Activated CD4-positive, alpha-beta T cell treated with anti-CD3 and anti-CD28 coated beads, Interleukin-10, Interleukin-2, amounts not matched to agents 100 ng/mL and 50 ng/mL, durations not matched to agents 16 hours and 8 hours (primary cell): ENCODE results near the gene MAPKAP1.
A peak's percentile ranks its signal among the peaks of the same experiment; 100 is the strongest.
"Not testable (repeated sequence)": the region's sequence is repeated elsewhere in the genome, so short reads cannot be mapped to it uniquely, and the experiment has no call there.

Source experiments
- DNase-seq: peaks from one replicate; pipeline ENCODE4 v3.0.0-alpha.2; 2020

The MAPKAP1 gene

DNA sequence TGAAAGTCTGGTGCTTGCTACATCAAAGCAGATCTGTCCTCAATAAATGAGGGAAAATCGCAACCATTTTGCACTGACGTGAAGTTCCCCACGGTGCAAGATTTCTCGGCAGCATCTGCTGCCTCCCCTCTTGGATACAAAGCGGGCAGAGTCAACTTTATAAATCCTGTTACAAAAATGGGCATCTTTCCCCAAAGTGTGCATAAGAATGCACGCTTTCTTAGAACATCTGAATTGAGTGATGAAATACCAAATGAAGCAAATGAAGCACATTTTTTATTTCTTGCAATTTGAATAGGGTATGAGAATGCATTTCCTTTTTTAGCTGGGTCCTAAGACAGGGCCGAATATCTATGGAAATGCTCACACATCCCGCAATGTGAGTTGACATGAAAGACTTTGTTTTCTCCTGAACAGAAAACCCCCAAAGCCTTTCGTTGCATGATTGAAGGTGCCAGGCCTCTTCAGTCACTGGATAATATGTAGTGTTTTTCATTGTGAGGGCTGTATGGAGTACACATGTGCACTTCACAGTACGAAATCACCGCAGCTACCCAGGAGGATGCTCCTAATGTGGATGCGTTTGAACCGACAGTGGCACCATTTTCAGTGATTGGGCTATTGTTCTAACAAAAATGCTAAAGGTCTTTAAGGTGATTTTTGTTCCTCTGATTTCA lies 19.6 kb upstream of the MAPKAP1 start:
- DNase-seq = no peak

DNA sequence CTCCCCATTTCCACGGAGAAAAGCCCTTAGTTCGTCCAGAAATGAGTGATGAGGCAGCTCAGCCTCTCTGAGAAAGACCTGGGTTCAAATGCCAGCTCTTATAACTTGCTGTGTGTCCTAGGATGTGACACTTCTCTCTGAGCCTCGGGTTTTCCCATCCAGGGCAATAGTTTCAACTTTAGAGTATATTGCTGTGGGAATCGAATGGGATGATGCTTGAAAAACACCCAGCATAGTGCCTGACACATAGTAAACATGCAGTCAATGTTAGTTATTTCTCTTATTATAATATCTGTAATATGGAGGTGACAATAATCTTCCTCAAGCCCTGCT lies 430 bp upstream of the MAPKAP1 start:
- DNase-seq = no peak

DNA sequence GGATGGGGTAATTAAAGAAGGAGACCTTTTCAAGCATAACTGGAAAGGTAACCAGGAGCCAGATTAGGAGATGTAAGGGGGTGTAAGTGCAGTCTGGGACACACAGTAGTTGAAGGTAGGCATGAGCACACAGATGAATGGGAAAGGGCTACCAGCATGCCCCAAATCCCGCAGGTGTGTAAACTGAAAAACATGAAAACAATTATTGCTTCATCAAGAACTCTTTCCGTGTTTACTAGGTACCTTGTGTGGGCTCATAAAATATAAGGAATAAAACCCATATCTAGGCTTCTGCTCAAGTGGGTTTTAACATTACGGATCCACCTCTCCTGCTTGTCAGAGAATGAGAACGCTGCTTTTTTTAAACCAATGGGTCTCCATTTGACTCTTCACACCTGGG lies 1.1 kb downstream of the MAPKAP1 start:
- no peak for DNase-seq

DNA sequence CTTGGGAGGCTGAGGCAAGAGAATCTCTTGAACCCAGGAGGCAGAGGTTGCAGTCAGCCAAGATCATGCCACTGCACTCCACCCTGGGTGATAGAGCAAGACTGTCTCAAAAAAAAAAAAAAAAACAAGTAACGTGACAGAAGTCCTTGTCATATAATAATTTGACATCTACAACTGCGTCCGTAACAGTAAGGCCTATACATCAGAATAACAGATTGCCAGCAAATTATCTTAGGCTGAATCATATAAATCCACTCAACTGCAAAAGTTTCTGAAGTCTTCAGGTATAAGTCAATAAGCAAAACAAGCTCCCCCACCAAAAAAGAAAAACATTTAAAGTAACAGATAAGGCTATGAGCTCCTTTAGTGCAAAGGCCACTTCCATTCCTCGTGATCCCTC lies 3.3 kb downstream of the MAPKAP1 start:
- no peak for DNase-seq

DNA sequence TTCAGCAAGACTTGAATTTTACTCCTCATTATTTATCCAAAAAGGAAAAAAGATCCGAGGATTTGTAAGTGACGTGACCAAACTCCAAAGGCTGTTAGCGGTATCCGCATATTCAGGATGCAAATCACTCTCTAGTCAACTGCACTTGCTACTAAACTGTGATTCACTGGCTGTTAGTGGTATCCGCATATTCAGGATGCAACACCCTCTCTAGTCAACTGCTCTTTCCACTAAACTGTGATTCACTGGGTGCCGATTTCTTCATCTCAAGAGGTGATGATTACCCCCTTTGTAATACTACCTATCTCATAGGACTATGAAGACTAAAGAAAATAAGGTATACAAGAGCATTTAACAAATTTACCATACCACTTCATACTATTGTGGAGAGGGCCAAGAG lies 5.7 kb downstream of the MAPKAP1 start:
- peak; percentile 67 for DNase-seq

DNA sequence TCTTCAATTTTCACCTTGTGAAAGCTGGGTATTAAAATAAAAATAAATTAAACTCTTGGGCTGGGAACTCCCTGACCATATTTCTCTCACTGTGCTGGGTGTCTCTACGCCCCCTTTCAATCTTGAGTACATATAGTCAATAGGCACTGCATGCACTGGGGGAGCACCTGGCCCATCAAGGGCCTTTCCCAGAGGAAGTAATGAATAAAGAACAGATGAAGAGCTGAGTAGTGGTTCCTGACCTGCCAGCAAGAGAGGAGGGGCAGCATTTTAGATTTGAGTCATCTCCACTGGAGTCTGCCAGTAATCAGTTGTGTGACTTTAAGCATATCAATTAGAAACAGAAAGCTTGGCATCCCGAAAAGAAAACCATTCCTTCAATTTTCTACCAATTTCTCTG lies 6.2 kb downstream of the MAPKAP1 start:
- peak; percentile 80 for DNase-seq

DNA sequence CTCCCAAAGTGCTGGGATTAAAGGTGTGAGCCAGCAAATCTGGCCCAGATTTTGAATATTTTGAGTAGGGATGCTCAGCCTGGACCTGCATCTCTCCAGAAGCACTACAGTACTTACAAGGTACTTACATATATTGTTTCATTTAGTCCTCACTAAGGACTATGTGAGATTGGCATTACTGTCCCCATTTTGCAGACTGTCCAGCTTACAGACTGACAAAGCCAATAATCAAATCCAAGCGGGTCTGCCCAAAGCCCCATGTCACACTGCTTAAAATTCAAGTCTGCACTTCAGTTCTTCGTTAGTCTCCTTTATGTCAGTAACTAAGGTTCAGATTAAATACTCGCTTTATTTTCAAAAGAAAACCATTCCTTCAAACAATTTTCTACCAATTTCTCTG lies 7.1 kb downstream of the MAPKAP1 start:
- no peak for DNase-seq

DNA sequence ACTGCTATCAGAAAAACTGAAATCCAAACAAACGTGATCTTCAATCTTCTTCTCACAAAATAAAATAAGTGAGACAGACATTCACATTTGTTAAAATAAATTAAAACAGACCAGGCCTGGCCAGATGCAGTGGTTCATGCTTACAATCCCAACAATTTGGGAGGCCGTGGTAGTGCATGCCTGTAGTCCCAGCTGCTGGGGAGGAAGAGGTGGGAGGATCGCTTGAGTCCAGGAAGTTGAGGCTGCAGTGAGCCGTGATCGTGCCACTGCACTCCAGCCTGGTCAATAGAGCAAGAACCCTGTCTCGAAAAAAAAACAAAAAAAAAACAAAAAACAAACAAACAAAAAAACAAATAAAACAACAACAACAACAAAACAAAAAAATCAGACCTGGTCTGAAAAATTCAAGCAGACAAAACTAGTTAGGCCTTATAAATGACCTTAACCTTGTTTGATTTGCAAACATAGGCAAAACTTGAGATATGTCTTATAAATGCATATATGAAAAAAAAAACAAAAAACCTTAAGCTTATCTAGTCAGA lies 10.8 kb downstream of the MAPKAP1 start:
- DNase-seq = no peak

DNA sequence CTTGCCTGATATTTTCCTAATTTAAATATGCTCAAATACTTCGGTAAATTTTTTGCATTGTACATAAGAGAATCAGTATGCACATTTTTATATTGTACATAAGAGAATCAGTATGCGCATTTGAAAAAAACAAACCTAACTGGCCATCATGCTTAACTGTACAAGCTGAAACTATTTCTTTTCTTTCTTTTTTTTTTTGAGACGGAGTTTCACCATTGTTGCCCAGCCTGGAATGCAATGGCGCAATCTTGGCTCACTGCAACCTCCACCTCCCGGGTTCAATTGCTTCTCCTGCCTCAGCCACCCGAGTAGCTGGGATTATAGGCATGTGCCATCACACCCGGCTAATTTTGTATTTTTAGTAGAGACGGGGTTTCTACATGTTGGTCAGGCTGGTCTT lies 11.5 kb downstream of the MAPKAP1 start:
- DNase-seq = not testable (repeated sequence)

DNA sequence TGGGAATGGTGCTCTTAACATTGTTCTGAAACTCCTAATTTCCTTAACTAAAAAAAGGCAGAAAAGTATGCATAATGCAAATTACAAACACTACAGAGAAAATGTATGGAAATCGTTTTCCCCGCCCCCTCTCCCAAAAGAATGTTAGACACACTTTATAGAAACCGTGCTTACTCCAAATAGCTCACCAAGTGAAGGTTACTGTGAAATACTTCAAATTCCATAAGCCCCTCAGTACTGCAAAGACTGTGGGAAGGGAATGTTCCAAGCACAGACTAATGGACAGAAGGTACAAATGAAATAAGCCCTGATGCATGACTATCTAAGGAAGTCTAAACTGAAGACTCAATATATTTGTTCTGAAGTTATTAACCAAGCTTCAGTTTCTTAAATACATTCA lies 12.5 kb downstream of the MAPKAP1 start:
- DNase-seq = no peak

DNA sequence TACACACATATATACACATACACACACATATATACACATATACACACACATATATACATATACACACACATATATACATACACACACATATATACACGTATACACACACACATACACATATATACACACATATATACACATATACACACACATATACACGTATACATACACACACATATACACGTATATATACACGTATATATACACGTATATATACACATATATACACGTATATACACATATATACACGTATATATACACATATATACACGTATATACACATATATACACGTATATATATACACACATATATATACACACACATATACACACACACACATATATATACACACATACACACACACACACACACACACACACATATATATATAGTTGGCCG lies 13.5 kb downstream of the MAPKAP1 start:
- DNase-seq = not testable (repeated sequence)

DNA sequence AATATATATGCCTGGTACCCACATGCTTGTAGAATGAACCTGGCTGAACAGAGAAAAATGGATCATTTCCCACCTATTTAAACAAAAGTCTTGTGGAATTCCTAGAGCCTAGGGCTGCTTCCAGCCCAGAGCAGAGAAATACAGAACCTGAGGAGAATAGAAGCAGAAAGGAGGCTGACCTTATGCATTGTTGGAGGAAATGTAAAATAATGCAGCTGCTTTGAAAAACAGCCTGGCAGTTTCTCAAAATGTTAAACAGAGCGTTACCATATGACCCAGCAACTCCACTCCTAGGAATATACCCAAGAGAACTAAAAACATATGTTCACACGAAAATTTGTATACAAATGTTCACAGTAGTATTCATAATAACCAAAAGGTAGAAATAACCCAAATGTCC lies 15.1 kb downstream of the MAPKAP1 start:
- DNase-seq = no peak

DNA sequence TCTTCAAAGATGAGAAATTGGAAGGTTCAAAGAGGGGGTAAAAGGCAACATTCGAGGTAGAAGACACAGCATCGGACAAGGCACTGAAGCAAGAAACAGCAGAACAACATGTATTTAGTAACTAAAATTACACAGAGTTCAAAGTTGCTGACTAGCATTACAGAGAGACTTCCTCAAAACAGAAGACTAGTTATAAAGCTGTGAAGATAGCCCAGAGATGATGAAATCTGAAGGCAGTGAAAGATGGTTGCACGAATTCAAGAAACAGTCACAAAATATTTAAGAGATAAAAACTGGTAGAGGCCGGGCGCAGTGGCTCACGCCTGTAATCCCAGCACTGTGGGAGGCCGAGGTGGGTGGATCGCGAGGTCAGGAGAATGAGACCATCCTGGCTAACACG lies 16.3 kb downstream of the MAPKAP1 start:
- no peak for DNase-seq

DNA sequence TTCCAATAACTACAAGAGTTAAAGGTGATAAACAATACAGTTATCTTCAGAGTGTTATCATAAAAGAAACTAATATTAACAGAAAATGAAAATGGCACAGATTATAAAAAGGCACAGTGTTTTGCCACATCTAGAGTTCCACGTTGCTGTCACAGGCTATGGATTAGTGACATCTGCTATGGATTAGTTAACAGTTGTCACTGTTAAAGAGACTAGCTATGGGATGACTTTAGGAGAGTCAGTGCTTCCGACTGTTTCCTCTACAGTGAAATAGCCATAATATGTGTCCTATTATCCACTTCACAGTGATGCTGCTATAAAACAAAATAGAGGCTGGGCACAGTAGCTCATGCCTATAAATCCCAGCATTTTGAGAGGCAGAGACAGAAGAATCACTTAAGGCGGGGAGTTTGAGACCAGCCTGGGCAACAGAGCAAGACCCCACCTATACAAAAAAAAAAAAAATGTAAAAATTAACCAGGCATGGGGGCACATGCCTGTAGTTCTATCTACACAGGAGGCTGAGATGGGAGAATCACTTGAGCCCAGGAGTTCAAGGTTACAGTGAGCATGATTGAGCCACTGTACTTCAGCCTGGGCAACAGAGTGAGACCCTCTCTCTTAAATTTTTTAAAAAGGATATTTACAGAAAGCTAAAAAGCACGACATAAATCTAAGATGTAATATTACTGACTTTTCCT lies 19.7 kb downstream of the MAPKAP1 start:
- DNase-seq = no peak

DNA sequence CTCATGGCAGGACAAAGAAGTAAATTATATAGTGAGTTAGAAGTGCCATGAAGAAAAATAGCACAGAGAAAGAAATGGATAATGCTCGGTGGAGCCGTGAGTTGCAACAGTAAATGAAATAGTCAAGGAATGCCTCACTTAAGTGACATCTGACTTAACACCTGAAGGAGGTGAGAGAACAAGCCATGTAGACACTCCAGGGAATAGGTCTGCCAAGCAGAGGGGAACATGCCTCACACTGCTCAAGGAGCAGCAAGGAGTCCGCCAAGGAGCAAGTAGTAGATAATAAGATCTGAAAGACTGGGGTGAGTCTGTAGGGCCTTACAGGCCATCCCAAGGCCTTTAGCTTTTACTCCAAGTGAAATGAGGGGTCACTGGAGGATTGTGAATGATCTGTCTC lies 21.8 kb downstream of the MAPKAP1 start:
- no peak for DNase-seq

DNA sequence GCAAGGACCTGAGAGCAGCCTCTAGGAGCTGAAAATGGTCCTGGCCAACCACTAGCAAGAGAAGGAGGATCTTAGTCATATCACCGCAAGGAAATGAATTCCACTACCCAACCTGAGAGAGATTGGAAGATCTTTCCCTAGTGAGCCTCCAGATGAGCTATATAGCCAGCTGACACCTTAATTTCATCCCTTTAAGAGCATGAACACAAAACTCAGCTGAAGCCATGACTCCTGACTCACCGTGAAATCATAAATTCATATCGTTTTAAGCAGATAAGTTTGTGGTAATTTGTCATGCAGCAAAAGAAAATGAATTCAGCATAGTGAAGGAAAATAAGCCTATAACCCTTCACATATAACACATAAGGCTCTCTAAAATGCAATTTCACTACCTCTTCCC lies 23.5 kb downstream of the MAPKAP1 start:
- no peak for DNase-seq

DNA sequence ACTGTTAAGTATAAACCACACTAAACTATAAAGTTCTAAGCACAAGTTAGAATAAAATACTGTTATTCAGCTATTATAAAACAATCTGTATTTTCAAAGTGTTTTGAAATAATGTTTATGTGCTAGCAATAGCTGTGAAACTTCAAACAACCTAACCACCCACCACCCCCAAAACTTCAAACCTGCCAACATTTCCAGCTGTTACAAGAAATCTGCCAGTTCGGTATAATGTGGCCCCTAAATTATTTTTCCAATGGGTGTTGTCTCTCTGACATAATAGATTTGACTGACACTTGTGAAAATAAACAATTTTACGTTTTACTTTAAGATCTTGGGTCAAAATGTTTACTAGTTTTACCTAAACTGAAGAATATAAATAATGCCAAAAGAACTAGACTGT lies 24.7 kb downstream of the MAPKAP1 start:
- no peak for DNase-seq

DNA sequence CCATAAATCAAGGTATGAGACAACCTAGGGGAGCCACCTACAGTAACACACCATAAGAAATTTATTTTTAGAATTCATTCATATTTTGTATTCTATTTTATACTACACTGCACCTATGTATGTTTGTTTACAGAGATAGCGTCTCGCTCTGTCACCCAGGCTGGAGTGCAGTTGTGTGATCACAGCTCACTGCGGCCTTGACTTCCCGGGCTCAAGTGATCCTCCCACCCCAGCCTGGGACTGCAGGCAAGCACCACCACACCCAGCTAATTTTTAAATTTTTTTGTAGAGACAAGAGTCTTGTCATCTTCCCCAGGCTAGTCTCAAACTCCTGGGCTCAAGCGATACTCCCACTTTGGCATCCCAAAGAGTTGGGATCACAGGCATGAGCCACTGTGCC lies 25.4 kb downstream of the MAPKAP1 start:
- DNase-seq = no peak

DNA sequence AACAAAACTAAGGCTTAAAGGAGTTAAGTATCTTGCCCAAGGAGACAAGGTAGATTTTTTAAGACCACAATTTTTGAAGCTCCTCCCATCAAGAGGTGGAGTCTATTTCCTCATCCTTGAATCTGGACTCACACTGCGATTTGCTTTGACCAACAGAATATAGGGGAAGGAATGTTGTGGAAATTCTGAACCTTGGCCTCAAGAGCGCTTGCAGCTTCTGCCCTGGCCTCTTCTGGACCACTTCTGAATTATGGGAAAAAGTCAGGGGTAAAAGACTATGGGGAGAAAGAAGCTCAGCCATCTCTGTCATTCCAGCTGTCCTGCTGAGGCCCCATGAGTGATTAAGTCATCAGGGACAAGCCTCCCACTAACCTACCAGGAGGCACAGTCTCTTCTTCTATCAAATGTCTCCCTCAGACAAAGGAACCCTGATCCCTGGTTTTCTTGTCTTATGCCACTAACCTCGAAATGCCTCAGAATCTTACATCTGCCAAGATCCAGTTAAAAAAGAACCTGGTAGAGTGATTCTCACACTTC lies 25.9 kb downstream of the MAPKAP1 start:
- DNase-seq = no peak

DNA sequence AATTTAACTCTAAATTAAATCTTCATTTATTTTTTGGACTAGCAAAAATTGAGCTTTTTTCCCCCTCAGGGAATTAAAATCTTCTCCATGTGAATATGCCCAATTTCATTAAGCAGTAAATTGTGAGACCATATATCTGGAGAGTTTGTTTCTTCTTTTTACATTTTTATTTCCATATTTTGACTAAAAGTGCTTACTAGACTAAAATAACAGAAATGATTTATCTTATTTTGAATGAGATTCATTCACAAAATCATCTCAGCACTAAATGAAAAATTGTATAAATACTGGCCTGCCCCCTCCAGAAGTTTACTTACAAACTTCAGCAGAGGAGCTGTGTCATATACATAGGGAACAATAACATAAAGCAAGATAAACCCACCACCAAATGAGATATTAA lies 26.6 kb downstream of the MAPKAP1 start:
- no peak for DNase-seq

DNA sequence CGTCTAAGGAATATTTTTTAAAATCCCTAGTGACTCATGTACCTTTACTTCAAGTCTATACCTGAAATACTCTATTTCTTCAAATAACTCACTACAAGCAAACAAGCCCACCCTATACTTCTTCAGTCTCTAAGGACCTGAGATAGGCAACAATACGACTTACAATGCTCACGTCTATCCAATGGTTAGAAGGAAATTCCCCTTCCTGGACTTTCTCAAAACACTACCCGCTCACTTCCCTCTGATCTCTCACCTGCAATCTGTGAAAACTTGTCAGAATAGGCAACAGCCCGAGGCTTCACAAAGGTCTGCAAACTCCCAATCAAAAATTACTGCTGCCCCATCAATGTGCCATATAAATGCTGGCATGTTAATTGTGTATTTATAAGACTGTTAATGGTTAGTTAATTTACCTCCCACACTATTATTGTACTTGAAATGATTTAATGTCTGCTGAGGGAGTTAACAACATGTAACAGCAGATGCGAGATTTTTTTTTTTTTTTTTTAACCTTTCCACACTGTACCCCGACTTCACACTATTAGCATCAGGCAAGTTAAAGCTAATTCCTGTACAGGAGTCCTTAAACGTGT lies 27.3 kb downstream of the MAPKAP1 start:
- DNase-seq = no peak

DNA sequence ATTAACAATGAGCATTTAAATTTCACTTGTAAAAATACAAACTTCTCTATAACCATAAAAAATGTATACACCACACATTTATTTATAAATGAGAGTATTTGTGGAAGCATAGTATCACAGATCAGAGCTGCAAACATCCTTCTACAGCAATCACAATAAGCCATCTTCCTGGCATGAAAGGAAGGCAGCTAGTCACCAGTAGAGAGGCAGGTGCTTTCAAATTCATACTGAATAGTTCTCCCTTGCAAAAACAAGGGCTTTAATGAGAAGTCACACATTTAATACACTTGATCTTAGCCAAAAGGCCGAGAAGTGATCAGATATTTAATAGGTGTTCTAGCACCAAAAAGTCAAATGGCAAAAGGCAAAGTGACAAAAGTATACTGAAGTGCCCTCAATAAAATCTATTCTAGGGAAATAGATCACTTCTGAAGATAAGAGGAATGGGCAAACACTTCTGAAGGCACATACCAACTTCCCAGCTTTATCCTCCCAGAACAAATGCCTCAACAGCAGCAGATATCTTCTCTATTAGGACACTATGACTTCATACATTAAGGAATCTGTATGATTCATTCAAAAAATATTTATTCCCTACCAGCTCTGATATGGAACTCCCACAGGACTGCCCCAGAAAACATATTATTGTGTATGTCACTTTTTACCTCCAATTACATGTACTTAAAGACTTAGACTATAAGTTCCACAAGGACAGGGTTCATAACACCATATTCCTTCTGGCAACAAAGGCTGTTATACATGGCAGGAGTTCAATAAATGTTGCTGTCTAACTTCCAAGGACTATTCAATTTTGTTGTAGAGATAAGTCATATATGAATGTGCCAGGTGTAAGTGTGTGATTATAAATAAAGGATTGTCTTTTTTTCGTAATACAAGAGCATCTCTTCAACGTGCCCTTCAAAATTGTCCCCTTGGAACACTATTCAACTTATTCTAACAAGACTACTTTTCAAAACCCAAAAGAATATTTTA lies 31.7 kb downstream of the MAPKAP1 start:
- DNase-seq = no peak

DNA sequence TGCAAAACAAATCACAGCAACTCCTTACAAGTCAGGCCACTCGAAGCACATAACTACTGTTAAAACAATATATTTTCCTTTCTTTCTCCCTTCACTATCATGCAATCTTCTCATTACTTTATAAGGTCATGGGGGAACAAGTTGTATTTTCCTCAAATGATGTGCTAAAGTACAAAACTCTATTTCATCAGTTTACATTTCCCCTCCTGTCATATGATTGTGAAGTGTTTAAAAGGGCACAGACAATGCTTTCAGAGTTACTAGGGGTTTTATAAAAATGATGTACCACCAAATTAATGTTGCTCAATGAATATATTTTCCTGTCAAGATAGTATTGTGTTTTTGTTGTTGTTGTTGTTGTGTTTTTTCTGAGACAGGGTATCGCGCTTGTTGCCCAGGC lies 34.1 kb downstream of the MAPKAP1 start:
- DNase-seq = no peak
